Measurements from ENCODE around the gene TSC22D1. TPM values are rescaled to one million over a fixed set of nuclear protein-coding genes. Genes with fewer than 3 reads are reported as not detected.
A peak's percentile ranks its signal among the peaks of the same experiment; 100 is the strongest.
"Not testable (repeated sequence)": the region's sequence is repeated elsewhere in the genome, so short reads cannot be mapped to it uniquely, and the experiment has no call there.

TSC22D1 gene
- total RNA-seq, 2 donors from 2014 or later, result 4.1 to 6.8 TPM

- Mint-ChIP-seq H3K36me3 (ENCODE audit: low read depth) (peaks cover 10% of the 10 kb centered on the region), H3K4me3 (peak overlapping the region; percentile 84), H3K27ac (no peak overlapping the region), H3K9me3 (no peaks in the 10 kb centered on the region), H3K27me3 (no peaks in the 10 kb centered on the region), H3K4me1 (peaks cover 22% of the 10 kb centered on the region)
- no peak for ATAC-seq (replicated peaks)
Measured at GRCh38 chr13:44578067-44578400, 1.9 kb upstream of the TSC22D1 start.

- Mint-ChIP-seq H3K36me3 (ENCODE audit: low read depth) (peaks cover 10% of the 10 kb centered on the region), H3K4me3 (peak overlapping the region; percentile 84), H3K4me1 (peaks cover 23% of the 10 kb centered on the region), H3K9me3 (no peaks in the 10 kb centered on the region), H3K27me3 (no peaks in the 10 kb centered on the region), H3K27ac (peak overlapping the region; percentile 79)
- peak; percentile 74 for ATAC-seq (replicated peaks)
Measured at GRCh38 chr13:44577236-44578066, 1.3 kb upstream of the TSC22D1 start.

DNA sequence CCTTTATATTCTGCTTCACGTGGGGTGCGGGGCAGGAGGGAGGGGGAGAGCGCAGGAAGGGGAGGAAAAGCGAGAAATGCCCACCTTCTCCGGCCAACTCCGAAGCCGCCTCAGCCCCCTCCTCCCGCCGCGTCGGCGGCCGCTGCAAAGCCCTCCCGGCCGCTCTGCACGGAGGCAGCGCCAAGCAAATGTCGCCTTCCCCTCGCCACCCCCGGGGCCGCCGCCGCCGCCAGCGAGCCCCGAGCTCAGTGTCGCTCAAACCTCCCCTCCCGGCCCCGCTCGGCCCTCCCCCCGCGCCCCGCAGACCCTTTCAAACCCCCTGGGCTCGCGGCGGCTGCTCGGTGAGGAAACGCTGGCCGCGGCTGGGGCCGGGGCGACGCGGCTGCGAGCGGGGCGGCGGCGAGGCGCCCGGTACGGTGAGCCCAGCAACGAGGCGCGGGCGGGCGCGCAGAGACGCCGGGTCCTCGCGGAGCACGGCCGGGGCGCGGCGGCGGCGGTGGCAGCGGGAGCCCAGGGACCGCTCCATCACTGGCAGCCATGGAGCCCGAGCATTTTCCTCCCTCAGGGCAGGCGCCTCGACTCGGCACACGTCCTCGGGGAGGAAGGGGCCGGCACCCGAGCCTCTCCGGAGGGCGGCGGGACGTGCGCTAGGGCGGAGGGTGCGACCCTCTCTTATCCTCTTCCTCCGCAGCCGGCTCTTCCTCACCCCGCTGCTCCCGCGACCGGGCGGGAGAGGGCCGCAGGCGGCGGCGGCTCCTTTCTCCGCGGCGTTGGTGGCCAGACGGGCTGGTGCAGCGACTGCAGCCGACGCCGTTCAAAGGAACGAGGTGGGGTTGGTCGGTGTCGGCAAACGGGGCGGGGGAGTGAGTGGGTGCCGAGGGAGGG is 463 bp upstream of the TSC22D1 start:
- H3K9me3 Mint-ChIP-seq, result no peaks in the 10 kb centered on the region
- H3K4me1 Mint-ChIP-seq, result peaks cover 29% of the 10 kb centered on the region
- peak overlapping the region; percentile 90 for H3K4me3 Mint-ChIP-seq
- H3K27ac Mint-ChIP-seq, result peak overlapping the region; percentile 79
- no peaks in the 10 kb centered on the region for H3K27me3 Mint-ChIP-seq
- ATAC-seq (replicated peaks), result peak; percentile 36
- H3K36me3 Mint-ChIP-seq (ENCODE audit: low read depth), result peaks cover 10% of the 10 kb centered on the region

DNA sequence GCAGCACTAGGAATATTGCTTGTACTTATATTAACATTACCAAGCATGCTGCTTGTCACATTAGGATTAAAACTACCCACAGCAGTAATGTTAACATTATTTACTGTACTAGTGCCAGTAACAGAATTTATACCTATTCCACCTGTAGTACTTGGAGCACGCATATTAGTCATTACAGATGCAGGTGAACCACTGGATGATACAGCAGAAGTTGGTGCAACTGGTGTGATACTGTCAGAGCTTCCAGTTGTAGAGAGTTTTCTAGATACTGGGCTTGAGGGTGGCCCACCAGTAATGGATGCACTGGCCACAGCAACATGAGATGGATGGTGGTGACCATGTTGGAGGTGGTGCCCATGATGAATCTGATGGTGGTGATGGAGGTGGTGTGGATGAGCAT is 1.1 kb downstream of the TSC22D1 start:
- no peaks in the 10 kb centered on the region for H3K9me3 Mint-ChIP-seq
- no peak for ATAC-seq (replicated peaks)
- peak overlapping the region; percentile 90 for H3K4me3 Mint-ChIP-seq
- no peaks in the 10 kb centered on the region for H3K27me3 Mint-ChIP-seq
- H3K4me1 Mint-ChIP-seq, result peaks cover 29% of the 10 kb centered on the region
- no peak overlapping the region for H3K27ac Mint-ChIP-seq
- peaks cover 10% of the 10 kb centered on the region for H3K36me3 Mint-ChIP-seq (ENCODE audit: low read depth)

DNA sequence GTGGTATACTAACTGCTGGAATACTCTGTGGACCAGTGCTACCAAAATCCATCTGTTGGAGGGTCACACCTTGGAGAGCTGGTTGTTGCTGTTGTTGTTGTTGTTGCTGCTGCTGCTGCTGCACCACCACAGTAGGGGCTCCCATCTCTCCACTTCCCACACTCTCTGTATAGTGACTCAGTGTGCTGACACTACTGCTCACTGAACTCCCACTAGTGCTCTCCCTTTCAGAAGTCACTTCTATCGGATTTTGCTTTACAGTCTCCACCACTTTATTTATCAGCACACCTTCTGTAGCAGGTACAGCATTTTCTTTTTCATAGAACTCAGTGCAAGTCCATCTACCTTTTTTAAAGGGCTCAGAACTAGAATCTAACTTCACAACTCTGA is 1.7 kb downstream of the TSC22D1 start:
- H3K27me3 Mint-ChIP-seq, result no peaks in the 10 kb centered on the region
- peaks cover 29% of the 10 kb centered on the region for H3K4me1 Mint-ChIP-seq
- no peak for ATAC-seq (replicated peaks)
- H3K36me3 Mint-ChIP-seq (ENCODE audit: low read depth), result peaks cover 10% of the 10 kb centered on the region
- no peak overlapping the region for H3K27ac Mint-ChIP-seq
- peak overlapping the region; percentile 90 for H3K4me3 Mint-ChIP-seq
- H3K9me3 Mint-ChIP-seq, result no peaks in the 10 kb centered on the region

- no peaks in the 10 kb centered on the region for H3K9me3 Mint-ChIP-seq
- no peak overlapping the region for H3K27ac Mint-ChIP-seq
- no peak for ATAC-seq (replicated peaks)
- no peak overlapping the region for H3K4me3 Mint-ChIP-seq
- no peaks in the 10 kb centered on the region for H3K27me3 Mint-ChIP-seq
- H3K36me3 Mint-ChIP-seq (ENCODE audit: low read depth), result peaks cover 10% of the 10 kb centered on the region
- H3K4me1 Mint-ChIP-seq, result peaks cover 29% of the 10 kb centered on the region
Measured at GRCh38 chr13:44573790-44574465, 2.2 kb downstream of the TSC22D1 start.

GRCh38 chr13:44573071-44573470 is 3.1 kb downstream of the TSC22D1 start:
- no peak for ATAC-seq (replicated peaks)
- Mint-ChIP-seq H3K27me3 (no peaks in the 10 kb centered on the region), H3K36me3 (ENCODE audit: low read depth) (peaks cover 10% of the 10 kb centered on the region), H3K9me3 (no peaks in the 10 kb centered on the region), H3K4me3 (no peak overlapping the region), H3K4me1 (peaks cover 24% of the 10 kb centered on the region), H3K27ac (no peak overlapping the region)

GRCh38 chr13:44566601-44567000 is 9.5 kb downstream of the TSC22D1 start:
- Mint-ChIP-seq H3K36me3 (ENCODE audit: low read depth) (no peaks in the 10 kb centered on the region), H3K9me3 (no peaks in the 10 kb centered on the region), H3K27ac (no peak overlapping the region), H3K27me3 (no peaks in the 10 kb centered on the region), H3K4me3 (no peak overlapping the region), H3K4me1 (peaks cover 4% of the 10 kb centered on the region)
- ATAC-seq (replicated peaks), result no peak

DNA sequence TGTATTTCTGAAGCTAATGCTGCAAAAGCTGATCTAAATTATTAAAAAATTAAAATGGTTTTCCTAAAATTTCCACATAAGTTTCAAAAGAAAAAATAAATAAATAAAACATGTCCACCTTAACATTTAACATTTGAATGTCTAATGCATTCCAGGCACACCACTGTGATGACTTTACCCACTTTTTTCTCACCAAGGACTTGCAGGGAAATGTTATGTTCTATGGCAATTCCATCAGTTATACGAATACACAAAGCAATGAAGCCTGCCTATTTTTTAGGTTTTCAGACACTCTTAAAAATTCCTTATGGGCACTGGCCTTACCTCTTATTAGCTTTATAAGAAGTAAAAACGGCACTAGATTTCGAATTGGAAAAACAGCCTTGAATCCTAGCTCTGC is 10.2 kb downstream of the TSC22D1 start:
- H3K4me3 Mint-ChIP-seq, result no peak overlapping the region
- ATAC-seq (replicated peaks), result no peak
- H3K27me3 Mint-ChIP-seq, result no peaks in the 10 kb centered on the region
- no peaks in the 10 kb centered on the region for H3K9me3 Mint-ChIP-seq
- no peaks in the 10 kb centered on the region for H3K36me3 Mint-ChIP-seq (ENCODE audit: low read depth)
- H3K4me1 Mint-ChIP-seq, result peaks cover 4% of the 10 kb centered on the region
- no peak overlapping the region for H3K27ac Mint-ChIP-seq

GRCh38 chr13:44564936-44565335 is 11.2 kb downstream of the TSC22D1 start:
- H3K4me1 Mint-ChIP-seq, result peaks cover 4% of the 10 kb centered on the region
- no peak for ATAC-seq (replicated peaks)
- H3K4me3 Mint-ChIP-seq, result no peak overlapping the region
- H3K27ac Mint-ChIP-seq, result no peak overlapping the region
- no peaks in the 10 kb centered on the region for H3K9me3 Mint-ChIP-seq
- H3K36me3 Mint-ChIP-seq (ENCODE audit: low read depth), result no peaks in the 10 kb centered on the region
- H3K27me3 Mint-ChIP-seq, result no peaks in the 10 kb centered on the region

GRCh38 chr13:44562853-44563252 is 13.3 kb downstream of the TSC22D1 start:
- H3K27ac Mint-ChIP-seq; H3K27me3 Mint-ChIP-seq; H3K9me3 Mint-ChIP-seq; H3K4me1 Mint-ChIP-seq; H3K36me3 Mint-ChIP-seq (ENCODE audit: low read depth); ATAC-seq (replicated peaks); H3K4me3 Mint-ChIP-seq: not testable (repeated sequence)

- Mint-ChIP-seq H3K4me3 (no peak overlapping the region), H3K9me3 (no peaks in the 10 kb centered on the region), H3K36me3 (ENCODE audit: low read depth) (no peaks in the 10 kb centered on the region), H3K4me1 (no peaks in the 10 kb centered on the region), H3K27me3 (no peaks in the 10 kb centered on the region), H3K27ac (no peak overlapping the region)
- ATAC-seq (replicated peaks), result no peak
Measured at GRCh38 chr13:44561351-44561750, 14.8 kb downstream of the TSC22D1 start.

GRCh38 chr13:44557986-44558385 is 18.1 kb downstream of the TSC22D1 start:
- no peaks in the 10 kb centered on the region for H3K36me3 Mint-ChIP-seq (ENCODE audit: low read depth)
- no peak overlapping the region for H3K27ac Mint-ChIP-seq
- no peaks in the 10 kb centered on the region for H3K27me3 Mint-ChIP-seq
- H3K9me3 Mint-ChIP-seq, result no peaks in the 10 kb centered on the region
- H3K4me3 Mint-ChIP-seq, result no peak overlapping the region
- H3K4me1 Mint-ChIP-seq, result peaks cover 5% of the 10 kb centered on the region
- no peak for ATAC-seq (replicated peaks)

- Mint-ChIP-seq H3K27me3 (no peaks in the 10 kb centered on the region), H3K9me3 (no peaks in the 10 kb centered on the region), H3K36me3 (ENCODE audit: low read depth) (no peaks in the 10 kb centered on the region), H3K4me3 (no peak overlapping the region), H3K27ac (no peak overlapping the region), H3K4me1 (peaks cover 5% of the 10 kb centered on the region)
- no peak for ATAC-seq (replicated peaks)
Measured at GRCh38 chr13:44555207-44555606, 20.9 kb downstream of the TSC22D1 start.

Data from activated T-helper 17 cell treated with anti-CD3 and anti-CD28 coated beads, Interleukin-2, amount 50 U/mL, for 72 hours (primary cell).